DMS 273 treated with DMSO at 0.1 percent for 48 hours (cell line): ENCODE data around the gene ENPP1.

ENCODE experiments used
- DNase-seq: peaks from one replicate; lab custom pipeline; 2025; lab: John Stamatoyannopoulos, UW

ENPP1 gene

DNA sequence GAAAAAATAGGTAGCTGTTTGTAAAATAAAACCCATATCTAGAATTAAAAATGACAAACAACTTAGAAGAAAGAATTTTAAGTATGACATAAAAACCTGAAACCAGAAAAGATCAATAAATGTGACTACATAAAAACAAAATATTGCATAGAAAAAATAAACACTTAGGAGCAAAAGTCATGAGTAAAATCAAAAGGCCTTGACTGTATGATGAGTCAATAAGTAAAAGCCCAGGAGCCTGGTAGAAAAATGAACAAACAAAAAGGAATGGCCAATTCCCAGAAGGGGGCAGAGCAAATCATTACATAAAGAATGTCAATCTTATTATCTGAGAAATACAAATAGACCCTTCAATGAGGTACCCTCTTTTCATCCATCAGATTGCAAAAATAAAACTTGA, 20.7 kb upstream of the ENPP1 start:
- no peak for DNase-seq

DNA sequence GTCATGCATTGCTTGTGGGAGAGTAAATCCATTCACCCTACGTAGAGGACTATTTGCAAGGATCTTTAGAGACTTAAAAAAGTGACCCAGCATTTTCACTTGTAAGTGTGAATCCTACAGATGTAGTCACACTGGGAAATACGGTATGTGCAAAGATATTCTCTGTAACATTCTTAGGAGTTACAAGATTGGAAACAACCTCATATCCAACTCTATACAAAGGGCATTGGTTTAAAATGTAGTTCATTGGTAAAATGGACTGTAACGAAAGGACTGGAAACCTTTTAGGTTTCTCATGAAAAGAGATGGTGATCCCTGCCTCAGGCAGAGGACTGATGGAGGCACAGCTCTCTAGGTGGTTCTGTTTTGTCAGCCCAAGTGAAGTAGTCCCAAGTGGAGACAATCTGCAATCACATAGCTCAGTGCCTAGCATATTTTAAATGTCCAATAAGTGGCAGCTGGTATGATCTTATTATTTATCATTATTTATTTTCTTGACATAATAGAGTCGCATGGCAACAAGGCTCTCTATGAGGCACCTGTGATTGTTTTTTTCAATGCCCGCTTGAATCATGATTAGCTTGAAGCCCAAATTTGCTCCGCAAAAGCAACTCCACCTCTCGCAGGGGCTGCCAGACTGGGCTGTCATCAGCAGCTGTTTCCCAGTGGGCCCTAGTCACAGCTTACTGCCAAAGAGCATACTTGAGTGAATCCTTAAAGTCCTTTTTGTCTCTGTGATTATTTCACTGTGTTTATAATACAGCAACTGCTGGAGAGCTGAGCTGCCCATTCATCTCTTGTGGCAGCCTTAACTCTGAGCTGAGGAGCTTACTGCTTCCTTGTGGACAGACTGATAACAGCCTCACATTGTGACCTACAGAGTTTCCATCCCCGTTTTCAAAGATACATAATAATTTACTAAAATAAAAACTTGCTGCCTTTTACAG, 19.8 kb upstream of the ENPP1 start:
- no peak for DNase-seq

DNA sequence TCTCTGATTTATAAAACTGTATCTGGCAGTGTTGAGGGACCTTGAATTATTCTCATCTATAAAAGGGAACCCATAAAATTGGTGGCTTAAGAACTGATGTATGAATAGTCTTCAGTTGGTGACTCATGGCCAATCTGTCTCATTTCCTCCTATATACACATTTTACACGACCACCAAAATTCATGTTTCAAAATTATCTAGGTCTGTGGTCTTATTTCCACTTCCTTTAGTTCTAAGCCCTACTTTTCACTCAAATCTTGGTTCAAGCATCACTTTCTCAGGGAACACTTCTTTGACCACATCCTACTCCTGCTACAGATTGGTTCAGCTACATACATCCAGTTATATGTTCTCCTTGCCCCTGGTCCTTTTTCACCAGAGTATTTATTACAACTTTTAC, 18.6 kb upstream of the ENPP1 start:
- DNase-seq: no peak

DNA sequence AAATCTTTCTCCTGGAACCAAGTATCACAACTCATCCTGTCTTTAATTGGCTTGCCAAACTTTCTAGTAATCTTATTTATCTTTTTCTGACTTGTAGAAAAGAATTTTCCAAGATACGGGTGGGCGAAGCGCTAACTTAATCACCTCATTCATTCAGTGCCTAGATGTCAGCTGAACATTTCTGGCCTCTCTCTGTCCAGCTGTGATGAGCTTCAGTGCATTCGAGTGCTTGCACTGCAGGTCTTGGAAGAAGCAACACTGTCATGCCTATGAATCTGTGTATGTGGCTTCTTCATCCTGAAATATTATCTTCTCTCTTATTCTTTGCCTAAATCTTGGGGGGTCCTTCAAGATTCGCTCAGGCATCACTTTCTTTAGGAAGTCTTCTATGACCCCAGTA, 16.3 kb upstream of the ENPP1 start:
- no peak for DNase-seq

DNA sequence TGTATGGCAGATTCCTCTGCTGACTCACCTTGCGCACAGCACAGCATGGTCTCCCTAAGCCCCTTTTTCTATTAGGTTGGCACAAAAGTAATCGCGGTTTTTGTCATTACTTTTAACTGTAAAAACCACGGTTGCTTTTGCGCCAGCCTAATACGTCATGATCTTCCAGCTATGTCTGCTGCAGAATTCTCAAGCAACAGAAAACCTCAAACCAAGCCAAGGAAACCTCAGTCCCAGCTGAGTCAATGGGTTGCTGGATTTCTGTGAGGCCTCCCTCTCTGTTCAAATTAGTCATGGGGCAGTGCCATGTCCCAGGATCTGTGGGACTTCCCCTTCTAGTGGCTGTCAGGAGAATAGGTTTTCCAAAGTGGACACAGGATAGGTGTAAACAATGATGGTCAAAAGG, 15.7 kb upstream of the ENPP1 start:
- no peak for DNase-seq

DNA sequence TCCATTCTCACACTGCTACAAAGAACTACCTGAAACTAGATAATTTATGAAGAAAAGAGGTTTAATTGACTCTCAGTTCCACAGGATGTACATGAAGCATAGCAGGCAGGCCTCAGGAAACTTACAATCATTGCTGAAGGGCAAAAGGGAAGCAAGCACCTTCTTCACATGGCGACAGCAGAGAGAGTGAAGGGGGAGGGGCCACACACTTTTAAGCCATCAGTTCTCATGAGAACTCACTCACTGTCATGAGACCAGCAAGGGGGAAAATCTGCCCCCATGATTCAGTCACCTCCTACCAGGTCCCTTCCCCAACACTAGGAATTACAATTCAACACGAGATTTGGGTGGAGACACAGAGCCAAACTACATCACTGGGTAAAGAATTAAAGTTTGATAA, 12.5 kb upstream of the ENPP1 start:
- no peak for DNase-seq

DNA sequence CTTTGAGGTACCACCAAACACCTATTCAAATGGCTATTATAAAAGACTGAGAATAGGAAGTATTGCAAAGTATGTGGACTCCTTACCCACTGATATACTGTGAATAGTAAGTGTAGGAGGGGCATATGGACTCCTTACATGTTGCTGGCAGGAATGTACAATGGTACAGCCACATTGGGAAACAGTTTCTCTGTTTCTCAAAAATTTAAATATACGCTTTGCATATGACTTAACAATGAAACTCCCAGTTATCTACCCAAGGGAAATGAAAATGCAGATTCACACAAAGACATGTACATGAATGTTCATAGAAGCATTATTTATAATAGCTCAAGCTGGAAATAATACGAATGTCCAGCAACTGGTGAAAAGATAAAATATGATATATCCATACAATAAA, 5.5 kb upstream of the ENPP1 start:
- no peak for DNase-seq

DNA sequence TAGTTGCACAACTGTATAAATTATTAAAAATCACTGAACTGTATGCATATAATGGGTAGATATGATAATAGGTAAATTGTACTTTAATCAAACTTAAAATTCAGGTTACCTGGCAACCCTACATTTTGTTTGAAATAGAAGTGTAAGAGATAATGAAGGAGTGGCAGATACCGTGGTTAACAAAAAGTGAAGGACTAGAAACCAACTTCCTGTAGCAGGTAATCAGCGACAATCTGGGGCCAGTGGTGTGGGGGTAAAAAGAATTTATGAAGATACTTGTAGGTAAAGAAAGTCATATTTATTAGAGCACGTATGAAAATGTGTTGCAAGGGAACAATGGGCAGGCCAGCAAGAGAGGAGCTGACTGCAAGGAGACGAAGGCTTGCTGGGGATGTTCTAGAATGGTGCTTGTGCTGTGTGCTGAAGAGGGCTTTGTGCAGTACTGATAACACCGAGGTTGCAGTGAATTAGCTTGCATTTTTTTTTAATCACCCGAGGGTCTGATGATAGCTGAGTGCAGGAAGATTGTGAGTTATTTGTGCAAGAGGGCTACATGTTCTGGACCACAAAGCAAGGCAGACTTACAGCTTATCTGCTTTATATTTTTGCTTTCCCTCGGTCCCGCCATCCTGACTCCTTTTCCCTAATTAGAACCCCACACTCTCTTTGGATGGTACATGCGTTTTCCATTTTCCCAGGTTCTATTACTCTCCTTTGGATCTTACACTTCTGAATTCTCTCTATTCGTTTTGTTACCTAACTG, 4.6 kb upstream of the ENPP1 start:
- DNase-seq: no peak

DNA sequence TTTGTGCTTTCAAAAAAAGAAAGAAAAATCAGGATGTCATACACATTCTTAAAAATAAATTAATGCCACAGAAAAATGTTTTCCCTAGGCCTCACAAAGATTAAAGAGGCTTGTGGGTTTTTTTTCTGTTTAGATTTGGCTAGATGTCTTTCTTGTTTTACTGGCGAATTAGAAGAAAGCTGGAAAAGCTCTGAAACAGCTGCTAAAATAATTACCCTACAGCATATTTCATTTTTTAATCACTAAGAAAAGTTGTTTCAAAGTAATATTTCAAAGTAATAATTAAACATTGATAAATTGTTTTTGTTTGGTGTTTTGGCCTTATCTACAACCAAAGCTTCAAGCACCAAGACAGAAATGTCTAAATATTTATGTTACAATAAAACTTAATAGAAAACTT, 3.7 kb upstream of the ENPP1 start:
- DNase-seq: no peak

DNA sequence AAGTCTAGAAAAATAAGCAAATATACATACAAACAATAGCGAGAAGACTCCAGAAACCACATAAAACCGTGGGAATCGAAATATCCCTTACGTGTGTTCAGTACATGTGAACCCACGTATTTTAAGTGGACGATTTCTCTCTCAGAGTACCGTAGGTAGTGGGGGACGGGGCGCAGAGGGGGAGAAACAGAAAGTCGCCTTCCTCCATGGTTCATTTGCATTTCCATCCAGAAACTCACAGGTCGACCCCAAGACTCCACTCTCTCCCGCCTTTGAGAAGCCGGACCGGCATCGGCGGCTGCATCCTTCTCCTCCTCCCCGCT, 538 bp upstream of the ENPP1 start:
- DNase-seq: no peak

DNA sequence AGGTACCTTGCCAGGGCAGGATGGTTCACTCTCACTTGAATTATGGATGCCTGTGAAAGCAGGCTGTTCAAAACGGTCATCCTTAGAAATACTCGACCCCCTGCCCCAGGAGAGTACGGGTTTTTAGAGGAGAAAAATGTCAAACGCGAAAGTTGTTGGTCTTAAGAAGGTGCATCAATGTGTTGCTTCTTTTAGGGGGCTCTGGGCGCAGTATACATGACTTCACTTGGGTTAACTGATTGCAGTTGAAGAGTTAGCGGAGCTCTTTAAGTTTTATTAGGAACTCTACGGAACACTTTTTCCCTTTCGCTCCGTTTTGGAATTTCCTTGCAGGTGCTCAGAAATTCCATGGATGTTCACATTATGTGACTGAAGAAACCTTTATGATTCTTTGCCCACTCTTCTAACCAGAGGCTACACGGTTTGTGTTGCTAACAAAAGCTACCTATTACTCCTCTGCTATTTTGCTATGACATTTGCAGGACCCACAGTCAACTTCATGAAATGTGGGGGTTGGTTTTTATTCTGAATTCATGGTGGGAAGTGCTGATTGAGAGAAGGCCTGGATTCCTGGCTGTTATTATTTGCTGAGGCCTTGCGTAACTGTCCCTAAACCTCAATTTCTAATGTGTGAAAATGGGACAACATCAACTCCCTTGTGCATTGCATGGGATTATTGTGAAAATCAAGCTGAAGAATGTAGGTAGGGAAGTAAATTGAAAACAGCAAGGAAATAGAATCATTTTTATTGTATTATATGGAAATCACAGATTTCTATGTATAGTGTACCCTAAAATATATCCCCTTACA, 845 bp downstream of the ENPP1 start:
- DNase-seq: no peak

DNA sequence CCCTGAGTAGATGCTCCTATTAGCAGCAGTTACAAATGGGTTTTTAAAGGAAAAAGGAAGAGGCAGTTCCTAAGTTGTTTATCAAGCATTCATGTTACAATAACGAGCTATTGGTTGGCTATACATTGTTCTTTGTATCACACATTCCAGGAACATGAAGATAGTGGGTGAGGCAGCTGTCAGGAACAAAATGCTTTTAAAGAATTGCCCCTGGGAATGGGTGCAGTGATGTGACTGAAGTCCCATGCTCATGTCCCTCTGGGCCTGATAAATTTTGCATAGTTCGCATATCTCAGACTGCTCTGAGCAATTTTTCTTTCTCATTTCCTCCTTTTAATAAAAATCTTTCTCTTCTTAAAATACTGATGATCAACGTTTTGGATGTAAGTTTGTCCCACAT, 3.7 kb downstream of the ENPP1 start:
- DNase-seq: no peak

DNA sequence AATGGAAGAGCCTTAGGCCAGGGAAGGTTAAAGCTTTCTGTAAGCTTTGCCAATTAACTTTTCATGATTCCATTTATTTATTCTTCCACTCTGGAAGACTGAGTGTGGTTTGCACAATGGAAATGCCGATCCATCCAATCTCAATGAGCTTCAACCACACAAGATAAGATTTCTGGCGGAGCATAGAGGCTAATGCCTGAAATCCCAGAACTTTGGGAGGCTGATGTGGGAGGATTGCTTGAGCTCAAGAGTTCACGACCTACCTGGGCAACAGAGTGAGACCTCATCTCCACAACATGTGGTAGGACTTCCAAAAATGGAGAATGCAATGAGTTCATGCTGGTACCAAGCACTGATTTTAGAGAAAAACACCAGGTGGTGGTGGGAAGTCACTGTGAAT, 6.2 kb downstream of the ENPP1 start:
- DNase-seq: no peak

DNA sequence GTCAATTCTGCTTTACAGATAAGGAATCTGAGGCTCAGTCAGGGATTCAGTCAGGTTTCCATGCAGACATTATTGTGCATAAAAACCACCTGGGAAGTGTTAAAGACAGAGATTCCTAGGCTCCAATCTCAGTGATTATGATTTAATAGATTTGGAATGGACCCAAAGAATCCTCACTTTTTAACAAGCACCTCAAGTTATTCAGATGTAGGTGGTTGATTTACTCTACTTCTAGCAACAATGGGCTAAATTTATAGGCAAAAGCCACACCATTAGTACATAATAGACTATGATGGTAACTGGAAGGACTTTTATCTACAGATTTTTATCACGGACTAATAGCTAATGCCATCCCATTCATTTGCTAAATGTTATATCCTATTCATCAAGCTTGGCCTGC, 9.0 kb downstream of the ENPP1 start:
- DNase-seq: no peak

DNA sequence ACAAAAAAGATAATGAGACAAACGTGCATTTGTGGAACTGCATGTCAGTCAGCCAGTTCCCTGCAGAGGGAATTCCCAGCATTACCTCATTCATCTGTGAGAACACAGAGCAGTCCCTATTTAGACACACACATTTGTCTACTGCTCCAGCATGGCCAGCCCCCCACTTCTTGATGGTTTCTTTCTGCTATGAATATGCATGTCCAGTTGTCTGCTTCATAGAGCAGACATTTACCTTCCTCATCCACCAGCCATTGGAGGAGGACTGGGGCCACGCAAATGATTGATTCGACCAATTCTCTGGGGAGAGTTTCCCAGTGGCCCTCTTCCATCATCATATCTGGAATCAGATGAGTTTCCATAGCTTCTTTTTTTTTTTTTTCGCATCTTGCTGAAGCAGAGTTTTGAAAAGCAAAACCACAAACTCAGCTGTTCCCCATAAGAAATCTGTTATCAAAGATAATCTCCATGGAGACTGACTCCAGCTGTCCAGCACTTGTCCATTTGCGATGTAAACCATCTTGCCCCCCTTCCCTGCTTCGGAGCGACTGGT, 11.8 kb downstream of the ENPP1 start:
- peak; percentile 30 for DNase-seq

DNA sequence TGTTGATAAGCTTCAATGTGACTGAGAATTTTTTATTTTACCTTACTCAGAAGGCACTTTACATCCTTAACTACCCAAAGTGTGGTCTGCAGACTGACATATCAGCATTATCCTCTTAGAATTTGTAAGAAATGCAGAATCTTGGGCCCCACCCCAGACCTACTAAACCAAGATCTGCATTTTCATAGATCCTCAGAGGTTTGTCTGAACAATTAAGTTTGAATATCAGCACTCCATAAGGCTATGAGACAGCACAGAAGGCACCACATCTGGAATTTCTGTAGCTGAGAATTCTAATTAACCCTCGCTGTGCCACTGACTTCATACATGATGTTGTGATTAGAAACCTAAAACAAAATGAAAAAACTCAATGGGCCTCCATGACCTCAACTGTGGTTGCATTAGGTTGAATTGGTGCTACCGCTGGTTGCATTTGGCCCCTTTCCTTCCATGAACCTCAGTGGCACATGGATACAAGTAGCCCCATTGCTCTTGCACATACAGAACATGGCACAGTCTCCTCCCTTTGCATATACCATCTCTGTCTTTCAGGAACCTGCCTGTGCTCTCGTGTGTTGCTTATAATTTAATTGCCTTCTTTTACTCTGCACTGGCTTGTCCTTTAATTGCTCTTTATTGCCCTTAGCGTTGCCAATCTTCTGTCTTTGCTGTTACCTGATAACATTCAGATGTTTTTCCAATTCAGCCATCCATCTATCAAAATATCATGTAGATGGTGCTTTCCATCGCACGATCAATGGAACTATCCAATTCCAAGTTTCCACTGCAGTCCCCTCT, 13.4 kb downstream of the ENPP1 start:
- DNase-seq: no peak

DNA sequence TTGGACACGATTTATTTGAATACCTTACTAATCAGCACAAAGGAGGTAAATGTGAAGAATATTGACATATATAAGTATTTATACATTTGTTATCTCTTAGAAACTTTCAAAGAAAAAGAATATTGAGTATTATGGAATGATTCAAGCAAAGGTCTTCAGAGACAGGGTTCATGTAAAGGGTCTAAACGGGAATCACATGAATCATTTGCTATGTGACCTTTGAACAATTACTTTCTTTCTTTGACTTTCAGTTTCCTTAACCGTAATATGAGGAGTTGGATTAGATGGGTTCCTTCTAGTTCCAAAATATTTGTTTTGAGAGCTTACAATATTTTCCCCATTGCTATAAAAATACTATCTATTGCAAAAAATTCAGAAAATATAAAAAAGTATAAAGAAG, 14.3 kb downstream of the ENPP1 start:
- no peak for DNase-seq

DNA sequence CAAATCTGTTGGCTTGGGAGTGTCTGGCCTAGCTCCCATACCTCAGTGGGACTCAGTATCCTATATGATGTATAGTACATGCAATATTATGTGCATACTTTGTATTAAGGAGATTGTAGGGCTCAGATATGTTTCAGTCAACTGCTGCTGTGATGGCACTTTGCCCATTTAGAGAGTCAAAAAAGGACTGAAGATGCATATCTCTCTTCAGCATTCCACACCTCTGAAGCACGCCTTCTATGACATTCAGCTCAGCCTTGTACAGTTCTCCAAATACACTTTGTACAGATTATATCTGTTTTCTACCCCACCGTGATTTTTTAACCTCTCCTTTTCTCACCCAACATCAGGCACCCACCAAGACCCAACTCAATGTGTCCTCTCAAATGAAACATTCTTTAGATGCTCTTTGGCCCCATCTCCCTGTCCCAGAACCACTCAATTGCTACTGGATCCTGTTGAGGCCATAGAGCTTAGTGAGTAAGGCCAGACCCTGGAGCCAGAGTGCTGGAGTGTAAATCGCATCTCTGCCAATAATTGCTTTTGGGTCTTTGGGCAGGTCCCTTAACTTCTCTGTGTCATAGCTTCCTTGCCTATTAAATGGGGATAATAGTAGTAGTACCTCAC, 15.6 kb downstream of the ENPP1 start:
- DNase-seq: no peak

DNA sequence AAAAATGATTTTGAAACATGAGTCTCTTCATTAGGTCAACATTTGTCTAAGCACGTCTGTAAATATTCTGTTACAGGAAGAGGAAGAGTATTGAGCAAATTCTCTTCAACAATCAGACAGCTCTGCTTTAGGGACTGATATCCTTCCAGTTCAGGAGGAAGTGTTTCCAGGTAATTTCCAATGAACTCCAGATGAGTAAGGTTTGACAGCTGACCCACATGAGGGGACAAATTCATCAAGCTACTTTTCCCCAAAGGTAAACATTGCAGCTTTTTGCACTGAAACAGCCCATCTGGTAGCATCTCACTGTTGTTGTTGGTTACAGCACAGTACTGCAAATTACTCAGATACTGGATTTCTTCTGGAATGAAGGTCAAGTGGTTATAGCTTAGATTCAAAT, 18.1 kb downstream of the ENPP1 start:
- no peak for DNase-seq

DNA sequence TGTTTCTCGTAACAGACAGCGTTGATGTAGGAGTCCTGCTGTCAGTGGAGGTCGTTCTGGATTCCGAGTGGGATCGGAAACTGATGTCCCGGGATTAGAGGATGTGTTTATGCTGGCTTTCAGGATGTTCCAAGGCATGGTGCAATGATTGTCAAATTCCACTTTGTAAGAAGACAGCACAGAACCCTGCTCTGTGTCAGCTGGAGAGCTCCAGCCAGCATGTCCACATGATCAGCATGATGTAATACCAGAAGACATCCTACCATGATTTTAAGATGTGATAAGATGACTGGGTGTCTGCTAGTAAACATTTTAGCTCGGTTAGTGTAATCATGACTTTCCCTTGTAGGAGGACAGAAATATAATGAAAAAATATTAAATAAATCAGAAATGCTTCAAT, 20.3 kb downstream of the ENPP1 start:
- no peak for DNase-seq

DNA sequence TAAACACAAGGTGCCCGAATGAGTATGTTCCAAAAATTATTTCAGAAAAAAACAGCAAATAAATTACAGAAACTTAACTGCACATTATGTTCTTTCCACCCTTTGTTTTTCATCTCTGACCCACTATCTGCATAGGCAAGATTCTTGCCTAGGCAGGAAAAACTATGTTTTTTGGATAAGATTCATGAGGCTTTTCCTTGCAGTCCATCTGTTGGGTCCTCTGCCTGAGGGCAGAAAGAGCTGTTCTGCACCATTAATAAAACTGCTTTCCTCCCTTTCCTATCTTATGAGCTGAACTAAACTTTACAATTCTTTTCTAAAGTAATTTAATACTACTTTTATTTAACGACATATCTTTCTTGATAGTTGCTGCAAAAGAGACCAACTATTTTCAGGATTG, 21.1 kb downstream of the ENPP1 start:
- peak; percentile 13 for DNase-seq
